ENCODE measurements around the gene CYP4B1.

DNA sequence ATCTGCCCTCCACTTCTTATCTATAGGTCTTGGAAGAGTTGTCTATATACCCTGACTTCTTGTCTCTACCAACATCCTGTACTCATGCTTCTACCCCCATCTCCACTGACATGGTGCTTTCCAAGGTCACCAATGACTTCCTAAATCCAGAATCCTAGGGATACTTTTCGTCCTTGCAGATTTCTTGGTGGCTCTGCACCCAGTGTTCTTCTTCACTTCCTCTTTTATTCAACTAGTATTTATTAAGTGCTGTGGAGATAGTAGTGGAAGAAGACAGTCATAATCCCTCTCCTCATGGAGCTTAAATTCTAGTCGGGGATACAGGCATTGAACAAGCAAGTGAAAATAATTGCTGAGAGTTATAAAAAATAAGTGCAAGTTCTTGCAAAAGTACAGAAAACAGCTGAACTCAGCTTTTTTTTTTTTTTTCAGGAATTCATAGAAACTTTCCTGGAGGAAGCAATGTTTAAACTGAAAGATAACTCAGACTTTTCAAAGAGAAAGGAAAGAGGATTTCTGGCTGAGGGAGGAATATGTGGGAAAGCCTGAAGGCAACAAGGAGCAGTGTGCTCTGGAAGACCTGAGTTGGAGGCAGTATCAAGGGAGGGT lies 38.2 kb upstream of the CYP4B1 start:
- TF ChIP-seq, protein P1, sequence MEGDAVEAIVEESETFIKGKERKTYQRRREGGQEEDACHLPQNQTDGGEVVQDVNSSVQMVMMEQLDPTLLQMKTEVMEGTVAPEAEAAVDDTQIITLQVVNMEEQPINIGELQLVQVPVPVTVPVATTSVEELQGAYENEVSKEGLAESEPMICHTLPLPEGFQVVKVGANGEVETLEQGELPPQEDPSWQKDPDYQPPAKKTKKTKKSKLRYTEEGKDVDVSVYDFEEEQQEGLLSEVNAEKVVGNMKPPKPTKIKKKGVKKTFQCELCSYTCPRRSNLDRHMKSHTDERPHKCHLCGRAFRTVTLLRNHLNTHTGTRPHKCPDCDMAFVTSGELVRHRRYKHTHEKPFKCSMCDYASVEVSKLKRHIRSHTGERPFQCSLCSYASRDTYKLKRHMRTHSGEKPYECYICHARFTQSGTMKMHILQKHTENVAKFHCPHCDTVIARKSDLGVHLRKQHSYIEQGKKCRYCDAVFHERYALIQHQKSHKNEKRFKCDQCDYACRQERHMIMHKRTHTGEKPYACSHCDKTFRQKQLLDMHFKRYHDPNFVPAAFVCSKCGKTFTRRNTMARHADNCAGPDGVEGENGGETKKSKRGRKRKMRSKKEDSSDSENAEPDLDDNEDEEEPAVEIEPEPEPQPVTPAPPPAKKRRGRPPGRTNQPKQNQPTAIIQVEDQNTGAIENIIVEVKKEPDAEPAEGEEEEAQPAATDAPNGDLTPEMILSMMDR (IDR thresholded peaks at IDR 0.05): no peak
- no peak for TF ChIP-seq POLR2A (IDR thresholded peaks at IDR 0.05)
- no peak for TF ChIP-seq POLR2AphosphoS5 (IDR thresholded peaks at IDR 0.05)
